SJCRH30 (cell line): Measurements from ENCODE around the gene ZNF362. TPM values are rescaled to one million over a fixed set of nuclear protein-coding genes. Genes with fewer than 3 reads are reported as not detected.
"Not testable (repeated sequence)": the region's sequence is repeated elsewhere in the genome, so short reads cannot be mapped to it uniquely, and the experiment has no call there.

Experiments used
- DNase-seq, 2 experiments: peaks; one replicate each; pipeline ENCODE4 v3.0.0-alpha.2; 2015 to 2020
- H3K27ac ChIP-seq: fragments of 250-450 bp; sonication (Bioruptor Pico); 2 replicates; pipeline ENCODE4 v1.5.1; 2020; ENCODE audit warnings: mild to moderate bottlenecking, moderate library complexity
- H3K27me3 ChIP-seq: fragments of 250-450 bp; sonication (Bioruptor Pico); 2 replicates; pipeline ENCODE4 v1.5.1; 2020; ENCODE audit warnings: mild to moderate bottlenecking, moderate library complexity
- H3K36me3 ChIP-seq: fragments of 250-450 bp; sonication (Bioruptor Pico); 2 replicates; pipeline ENCODE4 v1.5.1; 2020; ENCODE audit warnings: mild to moderate bottlenecking, moderate library complexity
- H3K4me1 ChIP-seq: fragments of 250-450 bp; sonication (Bioruptor Pico); 2 replicates; pipeline ENCODE4 v1.5.1; 2020; ENCODE audit warnings: mild to moderate bottlenecking, moderate library complexity
- H3K4me3 ChIP-seq: fragments of 250-450 bp; sonication (Bioruptor Pico); 2 replicates; pipeline ENCODE4 v1.5.1; 2020; ENCODE audit warnings: mild to moderate bottlenecking, moderate library complexity
- H3K9me3 ChIP-seq: fragments of 250-450 bp; sonication (Bioruptor Pico); replicated peaks from 2 replicates; pipeline ENCODE4 v1.5.1; 2020; ENCODE audit warnings: mild to moderate bottlenecking, moderate library complexity
- total RNA-seq: library from RNA; depleted of rRNA; stranded (reverse); fragments of >200 nt; shearing (Covaris generic); gene quantifications from 2 replicates; pipeline ENCODE4 v1.2.3, GENCODE V29; 2014

Gene ZNF362
- total RNA-seq, 1 experiment from 2014 or later, result 29.3 TPM

GRCh38 chr1:33309351-33309750 lies 53.1 kb downstream of the ZNF362 start:
- H3K4me3 ChIP-seq, H3K27me3 ChIP-seq, H3K27ac ChIP-seq, H3K4me1 ChIP-seq, DNase-seq, H3K9me3 ChIP-seq, H3K36me3 ChIP-seq: not testable (repeated sequence)

DNA sequence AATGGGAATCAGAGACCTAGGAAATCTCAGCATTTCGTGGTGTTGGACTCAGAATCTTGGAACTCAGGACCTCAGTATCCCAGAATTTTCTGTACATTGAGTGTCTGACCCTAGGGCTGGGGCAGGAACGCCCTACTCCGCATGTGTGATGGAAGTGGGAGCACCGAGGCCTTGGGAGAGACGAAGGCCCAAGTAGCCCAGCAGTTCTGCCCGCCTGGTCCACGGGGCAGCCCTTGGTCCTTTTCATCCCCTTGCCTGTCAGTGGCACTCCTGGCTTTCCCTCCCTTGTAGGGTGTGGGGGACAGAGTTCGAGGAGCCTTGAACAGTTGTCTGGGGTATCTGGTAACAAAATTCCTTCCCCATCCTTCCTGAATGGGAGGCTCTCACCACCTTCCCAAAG lies 54.4 kb downstream of the ZNF362 start:
- DNase-seq, result no peak
- H3K9me3 ChIP-seq, result no peaks in the 10 kb centered on the region
- H3K4me1 ChIP-seq, result no peaks in the 10 kb centered on the region
- no peak overlapping the region for H3K27ac ChIP-seq
- H3K4me3 ChIP-seq, result no peak overlapping the region
- no peaks in the 10 kb centered on the region for H3K27me3 ChIP-seq
- no peaks in the 10 kb centered on the region for H3K36me3 ChIP-seq

- DNase-seq, result no peak
- no peaks in the 10 kb centered on the region for H3K27me3 ChIP-seq
- no peaks in the 10 kb centered on the region for H3K4me1 ChIP-seq
- H3K27ac ChIP-seq, result no peak overlapping the region
- no peaks in the 10 kb centered on the region for H3K36me3 ChIP-seq
- H3K4me3 ChIP-seq, result no peak overlapping the region
- no peaks in the 10 kb centered on the region for H3K9me3 ChIP-seq
Measured at GRCh38 chr1:33311706-33312412, 55.6 kb downstream of the ZNF362 start.

GRCh38 chr1:33312413-33312749 lies 56.1 kb downstream of the ZNF362 start:
- Histone ChIP-seq H3K9me3 (no peaks in the 10 kb centered on the region), H3K4me1 (no peaks in the 10 kb centered on the region), H3K27ac (no peak overlapping the region), H3K4me3 (no peak overlapping the region), H3K27me3 (no peaks in the 10 kb centered on the region), H3K36me3 (no peaks in the 10 kb centered on the region)
- DNase-seq, result no peak

DNA sequence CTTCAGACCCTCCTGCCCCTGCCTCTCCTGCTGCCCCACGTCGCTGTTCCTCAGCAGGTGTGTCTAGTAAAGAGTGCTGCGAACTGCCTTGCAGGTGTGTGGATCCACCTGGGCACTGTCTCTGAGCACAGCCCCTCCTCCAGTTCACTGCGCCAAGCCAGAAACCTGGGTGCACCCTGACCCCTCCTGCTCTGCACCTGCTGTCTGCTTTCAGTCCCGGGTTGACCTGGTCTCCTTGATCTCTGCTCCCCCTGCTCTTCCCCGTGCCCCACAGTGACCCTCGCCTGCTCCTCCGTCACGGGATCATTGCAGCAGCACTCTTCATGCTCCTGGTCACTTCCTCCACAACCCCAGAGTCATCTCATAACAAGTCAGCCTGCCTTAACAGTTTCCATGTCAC lies 58.1 kb downstream of the ZNF362 start:
- no peaks in the 10 kb centered on the region for H3K27me3 ChIP-seq
- H3K4me1 ChIP-seq, result no peaks in the 10 kb centered on the region
- H3K27ac ChIP-seq, result no peak overlapping the region
- H3K4me3 ChIP-seq, result no peak overlapping the region
- no peak for DNase-seq
- no peaks in the 10 kb centered on the region for H3K9me3 ChIP-seq
- H3K36me3 ChIP-seq, result no peaks in the 10 kb centered on the region

- Histone ChIP-seq H3K4me1 (no peaks in the 10 kb centered on the region), H3K27me3 (no peaks in the 10 kb centered on the region), H3K9me3 (no peaks in the 10 kb centered on the region), H3K36me3 (no peaks in the 10 kb centered on the region), H3K27ac (no peak overlapping the region), H3K4me3 (no peak overlapping the region)
- no peak for DNase-seq
Measured at GRCh38 chr1:33316601-33317000, 60.3 kb downstream of the ZNF362 start.

GRCh38 chr1:33317354-33317753 lies 61.1 kb downstream of the ZNF362 start:
- DNase-seq, result no peak
- H3K36me3 ChIP-seq, result no peaks in the 10 kb centered on the region
- H3K27ac ChIP-seq, result no peak overlapping the region
- no peaks in the 10 kb centered on the region for H3K27me3 ChIP-seq
- H3K4me3 ChIP-seq, result no peak overlapping the region
- no peaks in the 10 kb centered on the region for H3K4me1 ChIP-seq
- H3K9me3 ChIP-seq, result no peaks in the 10 kb centered on the region

GRCh38 chr1:33317946-33318345 lies 61.7 kb downstream of the ZNF362 start:
- Histone ChIP-seq H3K27ac (no peak overlapping the region), H3K4me3 (no peak overlapping the region), H3K36me3 (peaks cover 4% of the 10 kb centered on the region), H3K27me3 (no peaks in the 10 kb centered on the region), H3K4me1 (no peaks in the 10 kb centered on the region), H3K9me3 (no peaks in the 10 kb centered on the region)
- no peak for DNase-seq

- H3K4me3 ChIP-seq, result no peak overlapping the region
- no peak for DNase-seq
- H3K27me3 ChIP-seq, result no peaks in the 10 kb centered on the region
- no peaks in the 10 kb centered on the region for H3K9me3 ChIP-seq
- H3K36me3 ChIP-seq, result peaks cover 17% of the 10 kb centered on the region
- no peaks in the 10 kb centered on the region for H3K4me1 ChIP-seq
- no peak overlapping the region for H3K27ac ChIP-seq
Measured at GRCh38 chr1:33319186-33319948, 63.1 kb downstream of the ZNF362 start.

DNA sequence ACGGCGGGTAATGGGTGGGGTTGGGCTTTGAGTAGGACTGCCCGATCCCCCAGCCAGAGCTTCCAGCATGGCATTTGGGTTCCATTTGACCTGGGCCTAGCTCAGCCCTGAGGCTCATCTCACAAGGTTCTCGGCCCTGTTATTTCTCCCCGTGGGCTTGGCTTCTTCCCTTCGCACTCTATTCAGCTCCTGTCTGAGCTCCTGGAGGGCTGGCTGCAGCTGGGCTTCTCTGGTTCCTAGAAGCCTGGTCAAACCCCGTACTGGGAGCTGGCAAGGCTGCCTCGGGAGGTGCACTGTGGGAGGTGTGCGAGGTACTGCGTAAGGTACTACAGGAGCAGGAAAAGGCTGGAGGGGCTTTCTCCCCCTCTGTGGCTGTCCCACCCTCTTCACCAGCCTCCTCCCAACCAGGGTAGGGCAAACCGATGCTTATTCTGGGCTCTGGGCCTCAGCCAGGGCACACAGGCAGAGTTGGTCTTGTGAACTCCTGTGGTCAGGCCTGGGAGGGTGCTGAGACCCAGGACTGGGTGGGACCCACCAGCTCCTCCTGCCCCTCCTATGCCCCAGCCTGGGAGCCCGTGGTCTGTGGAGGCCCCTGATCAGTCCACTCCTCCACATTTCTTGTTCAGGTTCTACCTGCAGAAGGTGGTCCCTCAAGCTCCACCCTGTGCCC lies 63.8 kb downstream of the ZNF362 start:
- peaks cover 24% of the 10 kb centered on the region for H3K36me3 ChIP-seq
- H3K27me3 ChIP-seq, result no peaks in the 10 kb centered on the region
- DNase-seq, result no peak
- H3K4me3 ChIP-seq, result no peak overlapping the region
- H3K4me1 ChIP-seq, result no peaks in the 10 kb centered on the region
- no peak overlapping the region for H3K27ac ChIP-seq
- H3K9me3 ChIP-seq, result no peaks in the 10 kb centered on the region

DNA sequence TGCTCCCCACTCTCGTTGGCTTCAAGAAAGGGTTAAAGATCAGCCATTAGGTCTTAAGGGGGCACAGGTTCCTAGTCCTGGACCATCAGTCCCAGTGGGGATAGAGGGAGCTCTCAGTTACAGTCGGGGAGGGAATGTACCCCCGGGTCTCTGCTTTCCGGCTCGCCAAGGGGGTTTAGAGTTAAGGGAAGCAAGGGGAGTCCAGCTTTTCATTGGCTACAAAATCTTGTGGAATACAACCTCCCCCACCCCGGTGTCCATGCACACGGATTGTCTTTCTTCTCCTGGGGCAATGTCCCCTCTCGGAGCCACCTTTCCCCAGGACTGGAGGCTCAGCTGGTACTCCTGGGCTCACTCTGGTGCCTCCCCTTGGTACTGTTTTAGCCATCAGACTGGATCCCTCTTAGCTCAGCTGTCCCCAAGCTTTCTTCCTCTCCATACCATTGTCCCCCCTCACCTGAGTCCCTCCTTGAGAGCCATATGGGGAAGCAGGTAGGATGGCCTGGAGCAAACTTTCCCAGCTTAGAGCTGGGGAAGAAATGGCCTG lies 64.4 kb downstream of the ZNF362 start, which contains the start of gene A3GALT2:
A3GALT2 (minus strand) TSS at position 480 of the 547 bp plus-strand sequence; CDS start at position 480, 0 bp downstream.
- DNase-seq, result no peak
- Histone ChIP-seq H3K4me3 (no peak within 1 kb of the TSS), H3K9me3 (no peaks in the 10 kb centered on the region), H3K27ac (no peak within 1 kb of the TSS), H3K36me3 (peaks cover 30% of the 10 kb centered on the region), H3K4me1 (no peaks in the 10 kb centered on the region), H3K27me3 (no peaks in the 10 kb centered on the region)

DNA sequence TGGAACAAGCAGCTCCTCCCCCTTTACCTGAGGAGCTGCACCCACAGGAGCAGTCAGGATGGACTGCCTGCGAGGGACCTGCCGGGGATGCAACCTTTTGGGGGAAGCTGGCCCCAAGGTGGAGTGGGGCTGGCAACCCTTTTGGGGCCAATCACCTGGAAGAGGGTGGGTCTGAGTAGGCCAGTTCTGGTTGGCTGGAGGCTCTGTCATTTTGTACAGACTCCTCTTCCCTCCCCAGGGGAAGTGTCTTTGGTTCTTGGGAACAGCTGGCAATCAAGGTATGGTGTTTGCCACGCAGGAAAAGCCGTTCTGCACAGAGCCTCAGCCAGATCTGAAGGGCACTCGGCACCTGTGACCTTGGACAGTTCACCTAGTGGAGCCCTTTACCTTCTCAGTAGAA lies 64.9 kb downstream of the ZNF362 start:
- DNase-seq, result no peak
- Histone ChIP-seq H3K36me3 (peaks cover 35% of the 10 kb centered on the region), H3K27me3 (no peaks in the 10 kb centered on the region), H3K9me3 (no peaks in the 10 kb centered on the region), H3K27ac (no peak overlapping the region), H3K4me3 (no peak overlapping the region), H3K4me1 (no peaks in the 10 kb centered on the region)

DNA sequence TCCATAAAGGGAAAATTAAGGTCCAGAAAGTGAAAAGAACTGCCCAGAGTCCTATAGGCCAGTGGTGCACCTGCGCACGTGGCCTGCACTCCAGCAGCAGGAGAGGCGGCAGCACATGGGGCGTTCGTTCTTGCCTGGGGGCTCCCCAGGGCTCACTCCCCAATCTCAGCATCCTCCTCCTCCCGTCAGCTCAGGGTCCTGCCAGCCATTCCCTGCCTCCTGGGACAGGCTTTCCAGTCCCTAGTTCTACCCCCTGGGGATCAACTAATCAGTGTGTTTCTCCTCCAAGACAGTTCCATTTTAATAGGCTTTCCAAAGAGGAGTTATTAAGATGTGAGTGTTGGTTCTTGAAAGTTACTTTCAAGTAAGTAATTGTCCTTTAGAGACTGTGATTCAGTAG lies 65.8 kb downstream of the ZNF362 start:
- no peak overlapping the region for H3K4me3 ChIP-seq
- no peak for DNase-seq
- H3K36me3 ChIP-seq, result peaks cover 45% of the 10 kb centered on the region

GRCh38 chr1:33322870-33323585 lies 66.7 kb downstream of the ZNF362 start:
- H3K27me3 ChIP-seq, result no peaks in the 10 kb centered on the region
- DNase-seq, result no peak
- H3K4me1 ChIP-seq, result no peaks in the 10 kb centered on the region
- H3K27ac ChIP-seq, result no peak overlapping the region
- H3K4me3 ChIP-seq, result no peak overlapping the region
- H3K9me3 ChIP-seq, result no peaks in the 10 kb centered on the region
- peaks cover 54% of the 10 kb centered on the region for H3K36me3 ChIP-seq

More for the DNA sequence above, 65.8 kb downstream of the ZNF362 start:
- no peaks in the 10 kb centered on the region for H3K4me1 ChIP-seq
- H3K9me3 ChIP-seq, result no peaks in the 10 kb centered on the region
- H3K27ac ChIP-seq, result no peak overlapping the region
- H3K27me3 ChIP-seq, result no peaks in the 10 kb centered on the region
